NCI-H1417 (cell line): ENCODE results near the gene RPRD1A.
"Not testable (repeated sequence)": the region's sequence is repeated elsewhere in the genome, so short reads cannot be mapped to it uniquely, and the experiment has no call there.

Experiments used
- DNase-seq, 3 experiments: peaks; one replicate each; lab custom pipeline; 2025; lab: John Stamatoyannopoulos, UW

RPRD1A gene

DNA sequence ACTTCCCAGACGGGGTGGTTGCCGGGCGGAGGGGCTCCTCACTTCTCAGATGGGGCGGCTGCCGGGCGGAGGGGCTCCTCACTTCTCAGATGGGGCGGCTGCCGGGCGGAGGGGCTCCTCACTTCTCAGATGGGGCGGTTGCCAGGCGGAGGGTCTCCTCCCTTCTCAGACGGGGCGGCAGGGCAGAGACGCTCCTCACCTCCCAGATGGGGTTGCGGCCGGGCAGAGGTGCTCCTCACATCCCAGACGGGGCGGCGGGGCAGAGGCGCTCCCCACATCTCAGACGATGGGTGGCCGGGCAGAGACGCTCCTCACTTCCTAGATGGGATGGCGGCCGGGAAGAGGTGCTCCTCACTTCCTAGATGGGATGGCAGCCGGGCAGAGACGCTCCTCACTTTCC is 10.4 kb upstream of the RPRD1A start:
- DNase-seq = not testable (repeated sequence)

GRCh38 chr18:36075862-36076587 is 8.7 kb upstream of the RPRD1A start:
- peak in 2 of 3 experiments; percentile 18 to 74 for DNase-seq

GRCh38 chr18:36074435-36074834 is 7.1 kb upstream of the RPRD1A start:
- no peak for DNase-seq

- DNase-seq = peak in 1 of 3 experiments; percentile 20
These were observed 6.3 kb upstream of the RPRD1A start for GRCh38 chr18:36073676-36074075.

DNA sequence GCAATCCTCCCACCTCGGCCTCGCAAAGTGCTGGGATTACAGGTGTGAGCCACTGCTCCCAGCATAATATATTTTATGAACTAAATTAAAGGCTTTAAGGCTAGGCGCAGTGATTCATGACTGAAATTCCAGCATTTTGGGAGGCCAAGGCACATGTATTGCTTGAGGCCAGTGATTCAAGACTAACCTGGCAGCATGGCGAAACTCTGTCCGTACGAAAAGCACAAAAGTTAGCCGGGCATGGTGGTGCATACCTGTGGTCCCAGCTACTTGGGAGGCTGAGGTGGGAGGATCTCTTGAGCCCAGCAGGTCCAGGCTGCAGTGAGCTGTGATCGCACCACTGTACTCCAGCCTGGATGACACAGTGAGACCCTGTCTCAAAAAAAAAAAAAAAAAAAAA is 5.0 kb upstream of the RPRD1A start:
- DNase-seq = not testable (repeated sequence)

DNA sequence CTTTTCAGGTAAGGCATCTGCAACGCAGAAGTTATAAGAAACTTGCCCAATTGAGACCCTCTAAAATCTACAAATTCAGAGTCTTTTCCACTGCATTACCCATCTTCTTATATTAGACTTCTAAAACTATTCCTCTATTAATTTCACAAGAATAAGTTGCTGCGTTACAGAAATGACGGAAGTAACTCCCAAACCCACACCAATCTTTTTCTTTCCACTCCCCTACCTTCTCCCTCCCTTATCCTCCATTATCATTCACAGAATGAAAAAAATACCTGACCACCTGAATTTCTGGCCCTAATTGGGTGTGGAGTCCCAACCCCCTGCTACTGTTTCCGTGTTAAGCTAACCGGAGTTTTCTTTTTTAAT is 689 bp downstream of the RPRD1A start:
- no peak for DNase-seq

DNA sequence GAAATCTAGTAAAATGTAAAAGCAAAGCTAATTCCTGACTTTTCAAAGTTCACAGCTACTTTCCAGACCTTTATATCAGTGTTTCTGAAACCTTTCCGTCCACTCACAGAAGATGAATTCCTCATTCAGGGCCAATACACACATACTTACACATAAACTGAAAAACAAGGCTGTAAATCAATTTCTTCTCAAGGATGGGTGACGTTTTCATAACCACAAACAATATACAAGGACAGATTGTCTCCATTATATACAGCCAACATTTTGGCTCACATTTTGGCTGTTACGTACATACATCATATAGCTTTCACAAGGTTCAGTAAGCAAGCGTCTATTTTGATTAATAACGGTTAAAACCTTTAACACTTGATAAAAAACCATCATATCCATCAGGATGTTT is 1.4 kb downstream of the RPRD1A start:
- DNase-seq = peak in 1 of 3 experiments; percentile 34

DNA sequence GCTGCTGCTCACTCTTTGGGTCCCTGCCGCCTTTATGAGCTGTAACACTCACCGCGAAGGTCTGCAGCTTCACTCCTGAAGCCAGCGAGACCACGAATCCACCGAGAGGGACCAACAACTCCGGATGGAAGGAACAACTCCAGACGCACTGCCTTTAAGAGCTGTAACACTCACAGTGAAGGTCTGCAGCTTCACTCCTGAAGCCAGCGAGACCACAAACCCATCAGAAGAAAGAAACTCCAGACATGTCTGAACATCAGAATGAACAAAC is 2.6 kb downstream of the RPRD1A start:
- not testable (repeated sequence) for DNase-seq

DNA sequence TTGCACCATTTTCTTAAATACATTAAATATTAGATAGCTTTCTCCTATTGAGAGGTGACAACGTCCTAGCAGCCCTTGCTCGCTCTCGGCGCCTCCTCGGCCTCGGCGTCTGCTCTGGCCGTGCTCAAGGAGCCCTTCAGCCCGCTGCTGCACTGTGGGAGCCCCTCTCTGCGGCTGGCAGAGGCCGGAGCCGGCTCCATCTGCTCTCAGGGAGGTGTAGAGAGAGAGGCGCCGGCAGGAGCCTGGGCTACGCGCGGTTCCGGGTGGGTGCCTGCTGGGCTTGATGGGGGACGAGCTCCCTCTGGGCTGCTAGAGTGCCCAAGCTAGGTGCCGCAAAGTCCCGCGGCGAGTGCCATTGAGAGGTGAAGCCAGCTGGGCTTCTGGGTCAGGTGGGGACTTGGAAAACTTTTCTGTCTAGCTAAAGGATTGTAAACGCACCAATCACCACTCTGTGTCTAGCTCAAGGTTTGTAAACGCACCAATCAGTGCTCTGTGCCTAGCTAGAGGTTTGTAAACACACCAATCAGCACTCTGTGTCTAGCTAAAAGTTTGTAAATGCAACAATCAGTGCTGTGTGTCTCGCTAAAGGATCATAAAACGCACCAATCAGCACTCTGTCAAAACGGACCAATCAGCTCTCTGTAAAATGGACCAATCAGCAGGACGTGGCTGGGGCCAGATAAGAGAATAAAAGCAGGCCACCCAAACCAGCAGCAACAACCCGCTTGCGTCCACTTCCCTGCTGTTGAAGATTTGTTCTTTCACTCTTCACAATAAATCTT is 3.1 kb downstream of the RPRD1A start:
- DNase-seq = no peak

GRCh38 chr18:36058674-36059073 is 8.7 kb downstream of the RPRD1A start:
- no peak for DNase-seq

- no peak for DNase-seq
These were observed 15.6 kb downstream of the RPRD1A start for GRCh38 chr18:36051760-36052159.

- DNase-seq = no peak
These were observed 16.9 kb downstream of the RPRD1A start for GRCh38 chr18:36050479-36050878.

DNA sequence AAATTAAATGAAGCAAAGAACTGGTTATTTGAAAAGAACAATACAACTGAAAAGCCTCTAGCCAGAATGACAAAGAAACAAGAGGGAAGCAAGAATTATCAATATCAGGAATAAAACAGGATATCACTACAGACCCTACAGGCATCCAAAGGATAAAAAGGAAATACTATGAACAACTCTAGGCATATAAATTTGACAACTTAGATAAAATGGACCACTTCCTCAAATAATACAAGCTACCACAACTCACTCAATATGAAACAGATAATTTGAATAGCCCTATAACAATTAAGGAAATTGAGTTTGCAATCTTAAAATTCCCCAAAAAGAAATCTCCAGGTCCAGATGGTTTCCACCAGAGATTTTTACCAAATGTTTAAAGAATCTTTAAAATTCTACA is 19.8 kb downstream of the RPRD1A start:
- DNase-seq = no peak

GRCh38 chr18:36046898-36047297 is 20.5 kb downstream of the RPRD1A start:
- DNase-seq = no peak

- DNase-seq = no peak
These were observed 21.9 kb downstream of the RPRD1A start for GRCh38 chr18:36045241-36045991.

DNA sequence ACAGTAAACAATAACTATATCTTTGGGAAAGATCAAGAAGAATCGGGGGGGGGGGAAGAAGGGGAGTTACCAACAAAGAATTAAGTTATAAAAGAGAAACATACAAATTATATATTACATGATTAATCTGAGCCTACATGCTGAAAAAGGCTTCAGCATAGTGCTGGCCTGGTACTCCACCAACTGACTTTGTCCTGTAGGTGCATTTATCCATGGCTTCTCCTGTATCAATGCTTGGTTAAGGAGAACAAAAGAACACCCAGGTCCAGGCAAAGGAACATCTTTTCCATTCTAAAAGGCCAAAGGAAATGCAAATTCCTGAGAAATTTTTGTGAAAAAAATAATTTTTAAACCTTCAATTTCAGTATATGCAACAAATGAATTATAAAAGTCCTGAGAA is 24.2 kb downstream of the RPRD1A start:
- no peak for DNase-seq

DNA sequence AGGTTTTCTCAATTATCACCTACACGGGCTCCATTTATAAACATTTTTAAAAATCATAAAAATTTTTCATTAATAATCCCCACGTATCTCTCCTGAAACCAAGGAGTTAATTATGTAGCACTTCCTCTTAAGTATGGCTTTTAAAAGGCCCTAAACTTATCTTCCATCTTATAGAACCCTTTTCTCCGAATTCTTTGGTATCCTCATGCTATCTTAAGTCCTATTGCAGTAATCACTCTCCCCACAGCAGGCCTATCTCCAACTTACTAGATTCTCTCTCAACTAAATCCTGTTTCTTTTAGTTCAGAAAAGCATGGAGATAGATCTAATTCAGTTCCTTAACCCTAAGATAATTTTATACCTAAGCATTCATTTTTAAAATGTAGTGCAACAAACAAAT is 26.2 kb downstream of the RPRD1A start:
- no peak for DNase-seq

DNA sequence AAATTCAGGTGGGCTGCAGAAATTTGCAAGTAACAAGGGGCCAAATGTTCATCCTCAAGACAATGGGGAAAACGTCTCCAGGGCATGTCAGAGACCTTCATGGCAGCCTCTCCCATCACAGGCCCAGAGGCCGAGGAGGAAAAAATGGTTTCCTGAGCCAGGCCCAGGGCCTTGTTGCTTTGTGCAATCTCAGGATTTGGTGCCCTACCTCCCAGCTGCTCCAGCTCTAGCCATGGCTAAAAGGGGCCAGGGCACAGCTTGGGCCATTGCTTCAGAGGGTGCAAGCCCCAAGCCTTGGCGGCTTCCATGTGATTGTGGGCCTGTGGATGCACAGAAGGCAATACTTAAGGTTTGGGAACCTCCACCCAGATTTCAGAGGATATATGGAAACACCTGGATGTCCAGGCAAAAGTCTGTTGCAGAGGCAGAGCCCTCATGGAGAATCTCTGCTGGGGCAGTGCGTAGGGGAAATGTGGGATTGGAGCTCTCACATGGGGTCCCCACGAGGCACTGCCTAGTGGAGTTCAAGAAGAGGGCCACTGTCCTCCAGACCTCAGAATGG is 29.2 kb downstream of the RPRD1A start:
- no peak for DNase-seq

DNA sequence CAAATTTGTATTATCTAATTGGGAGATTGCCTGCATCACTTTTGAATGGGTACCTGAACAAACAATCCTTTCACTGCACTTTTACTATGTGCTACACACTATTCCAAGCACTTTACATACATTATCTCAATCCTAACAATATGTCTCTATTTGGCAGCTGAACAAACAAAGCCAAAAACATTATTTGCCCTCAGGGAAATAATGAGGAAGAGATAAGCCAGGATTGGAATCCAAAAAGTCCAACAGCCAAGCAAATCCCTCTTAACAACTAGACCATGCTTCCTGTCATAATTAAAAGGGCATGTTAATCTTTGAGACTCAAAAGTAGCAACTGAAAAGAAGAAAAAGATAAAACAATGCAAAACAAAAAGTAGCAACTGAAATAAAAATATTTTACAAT is 32.1 kb downstream of the RPRD1A start:
- peak; percentile 59 to 97 (median 70) for DNase-seq

GRCh38 chr18:36034299-36034895 is 33.0 kb downstream of the RPRD1A start:
- DNase-seq = no peak

- DNase-seq = no peak
These were observed 35.5 kb downstream of the RPRD1A start for GRCh38 chr18:36031903-36032302.

- no peak for DNase-seq
These were observed 36.0 kb downstream of the RPRD1A start for GRCh38 chr18:36031407-36031806.
